ENCODE data around the gene TCFL5.

Gene TCFL5

DNA sequence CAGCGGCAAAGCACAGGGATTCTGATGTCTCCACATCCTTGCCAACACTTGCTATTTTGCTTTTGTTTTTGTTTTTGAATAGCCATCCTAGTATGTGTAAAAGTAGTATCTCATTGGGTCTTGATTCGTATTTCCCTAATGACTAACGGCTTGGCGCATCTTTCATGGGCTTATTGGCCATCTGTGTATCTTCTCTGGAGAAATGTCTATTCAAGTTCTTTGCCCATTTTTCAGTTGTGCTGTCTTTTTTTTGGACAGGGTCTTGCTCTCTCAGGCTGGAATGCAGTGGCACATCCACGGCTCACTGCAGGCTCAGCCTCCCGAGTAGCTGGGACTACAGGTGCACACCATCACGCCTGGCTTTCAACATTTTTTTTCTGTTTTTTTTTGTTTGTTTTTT is 17.4 kb downstream of the TCFL5 start:
- Histone ChIP-seq H3K27me3 (replicated peaks; ENCODE audit: control insufficient read depth, insufficient read depth, low read length, poor library complexity, severe bottlenecking) (no peaks in the 10 kb centered on the region), H3K27ac (ENCODE audit: insufficient read depth, low read length, poor library complexity, severe bottlenecking) (no peak overlapping the region), H3K36me3 (ENCODE audit: control insufficient read depth, insufficient read depth, low read length) (no peaks in the 10 kb centered on the region), H3K4me3 (ENCODE audit: insufficient read depth, low read depth, low read length, poor library complexity, severe bottlenecking) (no peak overlapping the region), H3K9me3 (ENCODE audit: control insufficient read depth, low read length) (no peaks in the 10 kb centered on the region), H3K4me1 (ENCODE audit: control insufficient read depth, insufficient read depth, low read length, poor library complexity, severe bottlenecking) (no peaks in the 10 kb centered on the region)
- DNase-seq = no peak

DNA sequence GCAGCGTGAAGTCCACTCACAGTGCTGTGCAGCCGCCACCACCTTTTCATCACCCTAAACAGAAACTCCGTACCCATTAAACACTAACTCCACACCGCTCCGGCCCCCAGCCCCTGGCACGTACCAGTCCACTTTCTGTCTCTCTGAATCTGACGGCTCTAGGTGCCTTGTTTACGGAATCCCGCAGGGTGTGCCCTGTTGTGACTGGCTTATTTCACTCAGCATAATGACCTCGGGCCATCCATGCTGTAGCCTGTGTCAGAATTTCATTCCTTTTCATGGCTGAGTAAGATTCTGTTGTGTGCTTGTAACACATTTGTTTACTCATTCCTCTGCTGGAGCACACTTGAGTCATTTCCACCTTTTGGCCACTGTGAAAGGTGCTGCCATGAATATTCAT is 18.0 kb downstream of the TCFL5 start:
- no peaks in the 10 kb centered on the region for H3K36me3 ChIP-seq (ENCODE audit: control insufficient read depth, insufficient read depth, low read length)
- no peaks in the 10 kb centered on the region for H3K4me1 ChIP-seq (ENCODE audit: control insufficient read depth, insufficient read depth, low read length, poor library complexity, severe bottlenecking)
- no peaks in the 10 kb centered on the region for H3K9me3 ChIP-seq (ENCODE audit: control insufficient read depth, low read length)
- H3K27me3 ChIP-seq (replicated peaks; ENCODE audit: control insufficient read depth, insufficient read depth, low read length, poor library complexity, severe bottlenecking) = no peaks in the 10 kb centered on the region
- DNase-seq = no peak
- no peak overlapping the region for H3K27ac ChIP-seq (ENCODE audit: insufficient read depth, low read length, poor library complexity, severe bottlenecking)
- no peak overlapping the region for H3K4me3 ChIP-seq (ENCODE audit: insufficient read depth, low read depth, low read length, poor library complexity, severe bottlenecking)

DNA sequence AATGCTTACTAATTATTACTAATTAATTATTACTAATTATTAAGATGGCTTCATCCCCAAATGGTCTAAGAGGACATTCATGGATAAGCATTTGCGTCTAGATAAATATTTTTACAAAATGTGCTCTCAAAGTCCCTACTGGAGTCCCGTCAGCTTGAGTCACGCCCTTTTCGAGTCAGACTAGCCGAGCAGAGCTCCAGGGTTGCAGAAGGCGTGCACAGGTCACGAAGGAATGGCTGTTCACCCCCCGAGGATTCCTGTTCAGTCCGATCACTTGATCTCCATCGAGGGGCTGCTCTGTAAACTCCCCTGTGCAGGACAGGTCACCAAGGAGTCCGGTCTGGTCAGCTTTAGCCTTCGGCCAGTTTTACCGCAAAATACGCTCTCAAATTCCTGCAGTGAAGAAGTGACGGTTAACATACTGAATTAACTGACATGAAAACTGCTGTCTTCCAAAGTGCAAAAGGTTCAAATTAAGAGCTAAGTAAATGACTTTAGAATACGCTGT is 19.9 kb downstream of the TCFL5 start:
- Histone ChIP-seq H3K36me3 (ENCODE audit: control insufficient read depth, insufficient read depth, low read length) (no peaks in the 10 kb centered on the region), H3K27ac (ENCODE audit: insufficient read depth, low read length, poor library complexity, severe bottlenecking) (no peak overlapping the region), H3K9me3 (ENCODE audit: control insufficient read depth, low read length) (no peaks in the 10 kb centered on the region), H3K27me3 (replicated peaks; ENCODE audit: control insufficient read depth, insufficient read depth, low read length, poor library complexity, severe bottlenecking) (no peaks in the 10 kb centered on the region), H3K4me1 (ENCODE audit: control insufficient read depth, insufficient read depth, low read length, poor library complexity, severe bottlenecking) (no peaks in the 10 kb centered on the region), H3K4me3 (ENCODE audit: insufficient read depth, low read depth, low read length, poor library complexity, severe bottlenecking) (no peak overlapping the region)
- no peak for DNase-seq

DNA sequence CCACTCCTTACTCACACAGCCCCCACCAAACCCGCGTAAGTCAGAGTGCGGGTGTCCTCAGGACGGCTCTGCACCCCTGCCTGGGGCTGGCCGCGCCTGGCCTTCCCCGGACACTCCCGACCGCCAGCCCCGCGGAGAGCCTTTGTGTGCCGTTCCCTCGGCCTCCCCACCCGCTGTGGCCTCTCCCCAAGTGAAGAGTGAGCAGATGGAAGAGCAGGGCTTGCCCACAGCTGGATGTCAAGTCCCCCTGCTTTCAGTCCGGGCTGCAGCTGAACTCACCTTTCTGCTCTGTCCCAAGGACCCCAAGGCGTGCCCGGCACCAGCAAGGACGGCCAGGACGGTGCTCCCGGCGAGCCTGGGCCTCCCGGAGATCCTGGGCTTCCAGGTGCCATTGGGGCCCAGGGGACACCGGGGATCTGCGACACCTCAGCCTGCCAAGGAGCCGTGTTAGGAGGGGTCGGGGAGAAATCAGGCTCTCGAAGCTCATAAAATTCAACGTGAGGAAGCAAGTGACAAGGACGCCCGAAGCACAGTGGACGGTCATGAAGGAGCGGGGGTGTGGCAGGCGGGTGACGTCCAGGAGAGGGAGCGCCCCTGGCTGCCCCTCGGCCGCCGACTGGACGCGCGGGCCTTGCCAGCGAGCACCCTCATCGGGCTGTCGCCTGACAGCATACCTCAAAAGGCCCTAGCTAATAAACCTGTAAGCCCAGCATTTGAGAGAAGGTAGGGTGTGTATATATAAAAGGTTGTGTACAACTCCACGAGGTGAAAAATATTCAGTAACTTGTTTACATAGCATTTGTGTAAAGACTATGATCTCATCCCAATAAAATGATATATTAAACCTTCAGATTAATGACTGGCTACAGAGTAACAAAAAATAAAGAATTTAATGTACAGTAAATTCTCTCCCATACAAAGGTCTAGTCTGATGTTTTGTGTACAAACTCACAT is 21.1 kb downstream of the TCFL5 start:
- no peaks in the 10 kb centered on the region for H3K4me1 ChIP-seq (ENCODE audit: control insufficient read depth, insufficient read depth, low read length, poor library complexity, severe bottlenecking)
- H3K36me3 ChIP-seq (ENCODE audit: control insufficient read depth, insufficient read depth, low read length) = no peaks in the 10 kb centered on the region
- no peaks in the 10 kb centered on the region for H3K9me3 ChIP-seq (ENCODE audit: control insufficient read depth, low read length)
- H3K4me3 ChIP-seq (ENCODE audit: insufficient read depth, low read depth, low read length, poor library complexity, severe bottlenecking) = no peak overlapping the region
- no peak for DNase-seq
- no peaks in the 10 kb centered on the region for H3K27me3 ChIP-seq (replicated peaks; ENCODE audit: control insufficient read depth, insufficient read depth, low read length, poor library complexity, severe bottlenecking)
- H3K27ac ChIP-seq (ENCODE audit: insufficient read depth, low read length, poor library complexity, severe bottlenecking) = no peak overlapping the region

DNA sequence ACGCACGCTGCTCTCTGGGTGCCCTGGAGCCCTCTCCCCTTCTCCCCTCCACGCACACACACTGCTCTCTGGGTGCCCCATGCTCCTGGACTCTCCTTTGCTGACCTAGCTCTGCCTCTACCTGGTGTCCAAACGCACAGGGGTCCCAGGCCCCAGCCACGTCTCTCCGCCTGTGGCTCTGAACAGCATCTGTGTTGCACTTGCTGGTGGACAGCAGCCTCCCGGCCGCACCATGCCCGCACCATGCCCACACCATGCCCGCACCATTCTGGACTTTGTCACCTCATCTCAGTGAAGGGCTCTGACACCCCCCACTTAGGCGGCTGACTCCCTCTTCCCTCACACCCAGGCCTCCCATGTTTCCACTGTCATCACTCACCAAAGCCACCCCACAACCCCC is 21.8 kb downstream of the TCFL5 start:
- Histone ChIP-seq H3K9me3 (ENCODE audit: control insufficient read depth, low read length) (no peaks in the 10 kb centered on the region), H3K4me3 (ENCODE audit: insufficient read depth, low read depth, low read length, poor library complexity, severe bottlenecking) (no peak overlapping the region), H3K36me3 (ENCODE audit: control insufficient read depth, insufficient read depth, low read length) (no peaks in the 10 kb centered on the region), H3K4me1 (ENCODE audit: control insufficient read depth, insufficient read depth, low read length, poor library complexity, severe bottlenecking) (no peaks in the 10 kb centered on the region), H3K27me3 (replicated peaks; ENCODE audit: control insufficient read depth, insufficient read depth, low read length, poor library complexity, severe bottlenecking) (no peaks in the 10 kb centered on the region), H3K27ac (ENCODE audit: insufficient read depth, low read length, poor library complexity, severe bottlenecking) (no peak overlapping the region)
- no peak for DNase-seq

DNA sequence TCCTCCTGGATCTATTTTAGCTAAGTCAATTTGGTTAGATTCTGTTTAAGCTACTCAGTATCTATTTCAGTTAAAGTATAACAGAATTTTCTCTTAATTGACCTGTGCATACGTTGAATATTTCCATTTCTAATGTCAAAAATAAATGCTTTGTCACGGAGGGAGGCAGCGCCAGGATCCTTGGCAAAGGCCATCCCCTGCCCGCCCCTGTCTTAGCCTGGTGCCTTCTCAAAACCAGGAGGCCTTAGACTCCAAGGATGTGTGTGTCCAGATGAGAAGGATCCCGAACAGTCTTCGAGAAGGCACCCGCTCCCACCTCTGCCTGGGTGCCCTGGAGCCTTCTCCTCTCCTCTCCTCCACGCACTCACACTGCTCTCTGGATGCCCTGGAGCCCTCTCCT is 22.4 kb downstream of the TCFL5 start:
- H3K27me3 ChIP-seq (replicated peaks; ENCODE audit: control insufficient read depth, insufficient read depth, low read length, poor library complexity, severe bottlenecking) = no peaks in the 10 kb centered on the region
- H3K4me1 ChIP-seq (ENCODE audit: control insufficient read depth, insufficient read depth, low read length, poor library complexity, severe bottlenecking) = no peaks in the 10 kb centered on the region
- no peak overlapping the region for H3K4me3 ChIP-seq (ENCODE audit: insufficient read depth, low read depth, low read length, poor library complexity, severe bottlenecking)
- H3K9me3 ChIP-seq (ENCODE audit: control insufficient read depth, low read length) = no peaks in the 10 kb centered on the region
- H3K27ac ChIP-seq (ENCODE audit: insufficient read depth, low read length, poor library complexity, severe bottlenecking) = no peak overlapping the region
- no peaks in the 10 kb centered on the region for H3K36me3 ChIP-seq (ENCODE audit: control insufficient read depth, insufficient read depth, low read length)
- no peak for DNase-seq

DNA sequence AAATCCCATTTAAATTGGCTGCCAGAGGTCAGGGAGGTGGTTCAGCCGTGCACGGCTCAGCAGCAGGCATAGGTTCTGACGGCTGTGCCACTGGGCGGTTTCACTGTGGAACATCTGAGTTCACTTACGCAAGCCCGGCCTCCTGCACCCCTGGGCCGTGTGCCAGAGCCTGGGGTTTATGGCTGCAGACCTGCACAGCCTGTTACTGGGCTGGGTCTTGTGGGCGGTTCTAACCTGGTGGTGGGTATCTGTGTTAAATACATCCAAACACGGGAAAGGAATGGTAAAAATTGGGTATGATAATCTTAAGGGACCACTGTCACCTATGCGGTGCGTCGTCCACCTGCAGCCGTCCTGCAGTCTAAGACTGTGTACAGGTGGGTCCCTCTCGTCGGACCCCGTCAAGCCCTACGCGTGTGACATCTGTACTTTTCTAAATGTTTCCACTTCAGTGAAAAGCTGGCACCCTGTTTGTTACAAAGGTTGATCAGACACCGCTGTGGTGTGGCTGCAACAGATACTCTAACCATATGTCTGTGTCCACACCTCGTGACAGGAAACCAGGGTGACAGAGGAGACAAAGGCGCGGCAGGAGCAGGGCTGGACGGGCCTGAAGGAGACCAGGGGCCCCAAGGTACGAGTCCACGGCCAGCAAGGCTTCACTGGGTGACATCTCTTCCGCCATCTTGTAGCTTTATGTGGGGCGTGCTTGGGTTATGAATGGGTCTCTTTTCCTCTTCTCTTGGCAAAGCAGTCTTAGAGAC is 23.3 kb downstream of the TCFL5 start:
- Histone ChIP-seq H3K9me3 (ENCODE audit: control insufficient read depth, low read length) (no peaks in the 10 kb centered on the region), H3K4me3 (ENCODE audit: insufficient read depth, low read depth, low read length, poor library complexity, severe bottlenecking) (no peak overlapping the region), H3K36me3 (ENCODE audit: control insufficient read depth, insufficient read depth, low read length) (no peaks in the 10 kb centered on the region), H3K27ac (ENCODE audit: insufficient read depth, low read length, poor library complexity, severe bottlenecking) (no peak overlapping the region), H3K27me3 (replicated peaks; ENCODE audit: control insufficient read depth, insufficient read depth, low read length, poor library complexity, severe bottlenecking) (no peaks in the 10 kb centered on the region), H3K4me1 (ENCODE audit: control insufficient read depth, insufficient read depth, low read length, poor library complexity, severe bottlenecking) (no peaks in the 10 kb centered on the region)
- no peak for DNase-seq

DNA sequence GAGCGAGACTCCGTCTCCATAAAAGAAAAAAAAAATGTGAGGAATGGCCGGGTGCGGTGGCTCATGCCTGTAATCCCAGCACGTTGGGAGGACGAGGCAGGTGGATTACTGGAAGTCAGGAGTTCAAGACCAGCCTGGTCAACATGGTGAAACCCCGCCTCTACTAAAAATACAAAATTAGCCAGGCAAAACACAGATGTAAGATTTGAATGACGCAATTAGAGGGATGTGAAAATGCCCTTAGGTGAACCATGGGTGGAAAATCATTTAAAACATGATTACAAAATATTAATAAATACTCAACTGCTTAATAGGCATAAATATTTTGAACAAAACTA is 23.9 kb downstream of the TCFL5 start:
- H3K27ac ChIP-seq (ENCODE audit: insufficient read depth, low read length, poor library complexity, severe bottlenecking) = no peak overlapping the region
- no peaks in the 10 kb centered on the region for H3K9me3 ChIP-seq (ENCODE audit: control insufficient read depth, low read length)
- no peaks in the 10 kb centered on the region for H3K4me1 ChIP-seq (ENCODE audit: control insufficient read depth, insufficient read depth, low read length, poor library complexity, severe bottlenecking)
- H3K4me3 ChIP-seq (ENCODE audit: insufficient read depth, low read depth, low read length, poor library complexity, severe bottlenecking) = no peak overlapping the region
- H3K36me3 ChIP-seq (ENCODE audit: control insufficient read depth, insufficient read depth, low read length) = no peaks in the 10 kb centered on the region
- DNase-seq = no peak
- no peaks in the 10 kb centered on the region for H3K27me3 ChIP-seq (replicated peaks; ENCODE audit: control insufficient read depth, insufficient read depth, low read length, poor library complexity, severe bottlenecking)

DNA sequence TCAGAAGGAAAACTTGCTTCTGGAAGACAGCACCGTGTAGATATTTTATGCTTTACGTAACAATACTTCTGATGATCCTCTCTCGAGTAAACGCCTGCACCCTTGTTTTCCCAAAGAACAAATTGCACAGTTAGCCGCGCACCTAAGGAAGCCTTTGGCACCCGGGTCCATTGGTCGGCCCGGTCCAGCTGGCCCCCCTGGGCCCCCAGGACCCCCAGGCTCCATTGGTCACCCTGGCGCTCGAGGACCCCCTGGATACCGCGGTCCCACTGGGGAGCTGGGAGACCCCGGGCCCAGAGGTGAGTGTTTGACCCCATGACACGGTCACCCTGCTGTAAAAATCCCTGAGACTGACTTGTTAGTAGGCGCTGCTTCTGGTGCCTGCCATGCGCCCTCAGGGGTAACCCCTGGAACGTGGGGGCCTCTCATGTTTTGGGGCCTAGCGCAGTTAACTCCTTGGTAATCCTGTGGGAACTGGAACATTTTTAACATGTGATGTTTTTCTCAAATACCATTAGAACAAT is 24.6 kb downstream of the TCFL5 start:
- Histone ChIP-seq H3K27me3 (replicated peaks; ENCODE audit: control insufficient read depth, insufficient read depth, low read length, poor library complexity, severe bottlenecking) (no peaks in the 10 kb centered on the region), H3K27ac (ENCODE audit: insufficient read depth, low read length, poor library complexity, severe bottlenecking) (no peak overlapping the region), H3K4me3 (ENCODE audit: insufficient read depth, low read depth, low read length, poor library complexity, severe bottlenecking) (no peak overlapping the region), H3K36me3 (ENCODE audit: control insufficient read depth, insufficient read depth, low read length) (no peaks in the 10 kb centered on the region), H3K4me1 (ENCODE audit: control insufficient read depth, insufficient read depth, low read length, poor library complexity, severe bottlenecking) (no peaks in the 10 kb centered on the region), H3K9me3 (ENCODE audit: control insufficient read depth, low read length) (no peaks in the 10 kb centered on the region)
- DNase-seq = no peak

All from effector memory CD4-positive, alpha-beta T cell (primary cell).